Placental pericyte (primary cell): ENCODE results near the gene GGTLC1. TPM values are rescaled to one million over a fixed set of nuclear protein-coding genes. Genes with fewer than 3 reads are reported as not detected.

Source experiments
- small RNA-seq: library from RNA; depleted of rRNA; stranded (forward); fragments of <200 nt; gene quantifications from one replicate; pipeline ENCODE3, GENCODE V24; 2012; ENCODE audit warnings: low replicate concordance
- total RNA-seq: library from RNA; depleted of rRNA; stranded (reverse); fragments of >200 nt; gene quantifications from 2 replicates; pipeline ENCODE4 v1.2.3, GENCODE V29; 2012

GGTLC1 gene
- total RNA-seq, result not detected in 2 replicates

GRCh38 chr20:23988561-23988960 lies at the start of gene GGTLC1:
TSS of gene GGTLC1 (minus strand) at chr20:23988779. CDS start at chr20:23986611, 2,168 bp downstream.

Small RNA genes lying within 50 kb of the gene (small RNA-seq; reads per million reads assigned to genes)
- gene AL133466.1, result not detected

Other genes with a start within 250 kb of the GGTLC1 start
- gene CST1, start 237.8 kb downstream of the GGTLC1 start, total RNA-seq, result 2.0 and 75.0 TPM in 2 replicates
- 0.57 TPM in 1 of 2 replicates, not detected in the other for gene CST2, start 162.1 kb downstream of the GGTLC1 start, total RNA-seq
- gene CST5, start 109.0 kb downstream of the GGTLC1 start, total RNA-seq, result not detected in 2 replicates